Measurements from ENCODE around the gene TMEFF1.
"Not testable (repeated sequence)": the region's sequence is repeated elsewhere in the genome, so short reads cannot be mapped to it uniquely, and the experiment has no call there.

Gene TMEFF1

DNA sequence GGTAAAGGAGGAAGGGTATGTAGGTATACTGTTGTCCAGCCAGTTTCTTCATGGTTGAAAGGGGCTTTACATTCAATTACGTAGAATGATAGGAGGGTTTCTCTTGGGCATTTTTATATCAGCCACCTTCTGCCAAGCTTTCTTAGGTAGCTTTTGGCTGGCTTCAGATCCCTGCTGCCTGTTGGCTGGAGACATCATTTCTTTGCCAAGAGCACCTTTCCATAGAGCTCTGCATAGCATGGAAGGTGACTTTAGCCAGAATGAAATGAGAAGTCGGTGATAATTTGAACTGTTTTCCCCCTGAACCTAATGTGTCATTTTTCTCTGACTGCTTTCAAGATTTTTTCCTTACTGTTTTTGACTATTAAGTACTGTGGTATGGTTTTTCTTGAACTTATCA is 26.9 kb downstream of the TMEFF1 start:
- H3K27me3 ChIP-seq (ENCODE audit: control insufficient read depth, insufficient read depth, low read length) = no peaks in the 10 kb centered on the region

DNA sequence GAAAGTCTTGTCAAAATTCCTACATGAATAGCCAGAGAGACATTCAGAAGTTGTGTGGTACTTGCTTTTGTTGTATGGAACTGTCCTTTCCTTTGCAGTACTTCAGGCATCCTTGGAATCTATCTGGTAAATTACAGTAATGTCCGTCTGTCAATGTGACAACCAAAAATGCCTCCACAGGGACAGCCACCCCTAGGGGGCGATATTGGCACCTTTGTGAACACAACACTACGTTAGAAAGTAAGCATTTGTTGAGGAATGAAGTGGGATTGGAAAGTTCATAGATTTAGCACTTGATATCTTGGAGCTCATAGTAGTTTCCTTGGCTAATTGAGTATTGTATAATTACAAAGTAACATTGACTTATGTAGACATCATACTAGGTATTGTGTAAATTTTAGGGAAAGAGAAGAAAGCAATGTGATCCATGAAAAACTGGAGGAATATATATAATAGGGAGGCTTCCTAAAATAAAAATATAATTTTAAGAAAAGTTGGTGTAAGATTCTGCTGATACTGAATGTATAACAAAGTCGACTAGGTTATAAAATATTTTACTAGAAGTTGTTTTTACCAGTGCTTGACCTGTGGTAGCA is 32.7 kb downstream of the TMEFF1 start:
- H3K4me2 ChIP-seq (ENCODE audit: low read length) = no peak overlapping the region
- no peaks in the 10 kb centered on the region for H3K9me3 ChIP-seq (replicated peaks; ENCODE audit: low read length)
- H3K4me3 ChIP-seq (ENCODE audit: low read length) = no peak overlapping the region
- no peak overlapping the region for H3K9ac ChIP-seq (ENCODE audit: low read depth, low read length)
- no peaks in the 10 kb centered on the region for H3K4me1 ChIP-seq (ENCODE audit: control insufficient read depth, insufficient read depth, low read length)
- no peaks in the 10 kb centered on the region for H3K27me3 ChIP-seq (ENCODE audit: control insufficient read depth, insufficient read depth, low read length)
- no peaks in the 10 kb centered on the region for H3K36me3 ChIP-seq (ENCODE audit: insufficient read depth, low read length)

More for the DNA sequence above, 26.9 kb downstream of the TMEFF1 start:
- Histone ChIP-seq H3K9me3 (replicated peaks; ENCODE audit: low read length) (no peaks in the 10 kb centered on the region), H3K4me3 (ENCODE audit: low read length) (no peak overlapping the region), H3K4me1 (ENCODE audit: control insufficient read depth, insufficient read depth, low read length) (no peaks in the 10 kb centered on the region), H3K9ac (ENCODE audit: low read depth, low read length) (no peak overlapping the region), H3K36me3 (ENCODE audit: insufficient read depth, low read length) (no peaks in the 10 kb centered on the region), H3K4me2 (ENCODE audit: low read length) (no peak overlapping the region)

DNA sequence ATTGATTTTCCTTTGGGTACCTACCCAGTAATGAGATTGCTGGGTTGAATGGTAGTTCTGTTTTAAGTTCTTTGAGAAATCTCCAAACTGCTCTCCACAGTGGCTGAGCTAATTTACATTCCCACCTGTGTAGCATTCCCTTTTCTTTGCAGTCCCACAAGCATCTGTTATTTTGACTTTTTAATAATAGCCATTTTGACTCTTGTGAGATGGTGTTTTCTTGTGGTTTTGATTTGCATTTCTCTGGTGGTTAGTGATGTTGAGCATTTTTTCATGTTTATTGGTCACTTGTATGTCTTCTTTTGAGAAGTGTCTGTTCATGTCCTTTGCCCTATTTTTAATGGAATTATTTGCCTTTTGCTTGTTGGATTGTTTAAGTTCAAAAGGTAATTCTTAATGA is 34.4 kb downstream of the TMEFF1 start:
- not testable (repeated sequence) for H3K9me3 ChIP-seq (replicated peaks; ENCODE audit: low read length); H3K36me3 ChIP-seq (ENCODE audit: insufficient read depth, low read length); H3K4me1 ChIP-seq (ENCODE audit: control insufficient read depth, insufficient read depth, low read length); H3K27me3 ChIP-seq (ENCODE audit: control insufficient read depth, insufficient read depth, low read length); H3K4me3 ChIP-seq (ENCODE audit: low read length); H3K9ac ChIP-seq (ENCODE audit: low read depth, low read length); H3K4me2 ChIP-seq (ENCODE audit: low read length)

DNA sequence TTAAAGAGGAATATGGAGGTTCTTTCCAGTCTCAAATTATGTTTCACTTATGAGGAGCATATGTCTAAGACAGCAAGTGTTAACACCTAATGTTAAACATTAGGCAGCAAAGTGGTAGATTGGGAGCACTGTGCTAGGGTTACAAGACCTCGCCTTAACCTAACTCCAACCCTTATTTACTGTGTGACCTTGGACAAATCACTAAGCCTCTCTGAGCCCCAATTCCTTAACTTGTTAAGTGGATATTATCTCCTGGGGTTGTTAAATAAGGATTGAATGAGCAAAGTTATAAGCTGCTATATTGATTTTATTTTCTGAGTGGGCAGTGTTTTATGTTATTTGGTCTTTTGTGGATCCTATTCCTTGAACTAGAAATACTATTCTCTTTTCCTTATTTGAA is 38.3 kb downstream of the TMEFF1 start:
- Histone ChIP-seq H3K27me3 (ENCODE audit: control insufficient read depth, insufficient read depth, low read length) (no peaks in the 10 kb centered on the region), H3K9me3 (replicated peaks; ENCODE audit: low read length) (no peaks in the 10 kb centered on the region), H3K4me2 (ENCODE audit: low read length) (no peak overlapping the region), H3K9ac (ENCODE audit: low read depth, low read length) (no peak overlapping the region), H3K36me3 (ENCODE audit: insufficient read depth, low read length) (no peaks in the 10 kb centered on the region), H3K4me3 (ENCODE audit: low read length) (no peak overlapping the region), H3K4me1 (ENCODE audit: control insufficient read depth, insufficient read depth, low read length) (no peaks in the 10 kb centered on the region)

DNA sequence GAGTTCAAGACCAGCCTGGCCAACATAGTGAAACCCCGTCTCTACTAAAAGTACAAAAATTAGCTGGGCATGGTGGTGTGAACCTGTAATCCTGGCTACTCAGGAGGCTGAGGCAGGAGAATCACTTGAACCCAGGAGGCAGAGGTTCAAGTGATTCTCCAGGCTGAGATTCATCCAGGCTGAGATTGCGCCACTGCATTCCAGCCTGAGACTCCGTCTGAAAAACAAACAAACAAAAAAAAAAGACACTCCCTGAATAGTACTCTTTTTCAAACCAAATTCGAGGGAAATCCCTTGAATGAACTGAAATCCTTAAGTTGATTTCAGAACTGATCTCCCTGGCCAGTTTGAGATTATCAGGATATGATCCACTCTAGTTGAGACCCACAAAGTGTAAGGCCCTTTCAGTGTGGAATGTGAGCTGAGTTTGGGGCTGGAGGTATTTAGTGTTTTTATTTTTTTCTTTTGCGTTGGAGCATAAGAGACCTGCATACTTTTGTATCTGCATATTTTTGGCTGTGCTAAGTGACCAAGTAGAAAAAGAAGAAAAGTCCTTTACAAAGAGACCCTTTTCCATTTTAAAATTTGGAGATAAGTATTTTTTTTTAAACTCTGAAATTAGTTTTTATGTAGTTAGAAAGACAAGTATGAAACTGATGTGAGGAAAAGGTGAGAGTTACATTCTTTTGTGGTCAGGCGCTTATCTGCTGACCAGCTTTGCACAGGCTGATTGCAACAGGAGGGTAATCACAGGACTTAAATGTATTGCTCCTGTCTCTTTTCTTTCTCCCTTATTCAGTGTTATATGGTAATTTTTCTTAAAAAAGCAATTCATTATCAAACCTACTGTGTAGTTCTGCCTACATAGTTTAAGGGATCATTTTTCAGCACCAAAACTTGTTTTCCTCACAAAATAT is 42.9 kb downstream of the TMEFF1 start:
- Histone ChIP-seq H3K9ac (ENCODE audit: low read depth, low read length) (no peak overlapping the region), H3K4me2 (ENCODE audit: low read length) (no peak overlapping the region), H3K4me1 (ENCODE audit: control insufficient read depth, insufficient read depth, low read length) (no peaks in the 10 kb centered on the region), H3K9me3 (replicated peaks; ENCODE audit: low read length) (no peaks in the 10 kb centered on the region), H3K36me3 (ENCODE audit: insufficient read depth, low read length) (no peaks in the 10 kb centered on the region), H3K27me3 (ENCODE audit: control insufficient read depth, insufficient read depth, low read length) (no peaks in the 10 kb centered on the region), H3K4me3 (ENCODE audit: low read length) (no peak overlapping the region)

DNA sequence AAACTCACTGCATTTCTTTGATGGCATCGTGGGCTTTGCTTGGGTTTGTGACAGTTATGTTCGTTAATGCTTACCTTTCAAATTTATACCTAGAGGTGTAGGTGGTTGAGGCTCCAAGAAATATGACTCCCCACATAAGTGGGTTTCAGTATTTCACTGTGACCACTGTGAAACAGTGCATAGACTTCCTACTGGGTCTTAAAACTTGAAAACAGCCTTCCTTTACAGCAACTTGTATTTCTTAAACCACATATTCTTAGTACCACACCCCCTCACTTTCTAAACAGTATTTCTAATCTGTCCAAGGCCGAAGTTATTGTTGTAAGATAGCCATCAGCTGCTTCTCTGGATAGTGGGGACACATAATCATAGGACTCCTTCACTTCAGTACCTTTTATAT is 48.3 kb downstream of the TMEFF1 start:
- no peak overlapping the region for H3K4me2 ChIP-seq (ENCODE audit: low read length)
- H3K4me3 ChIP-seq (ENCODE audit: low read length) = no peak overlapping the region

DNA sequence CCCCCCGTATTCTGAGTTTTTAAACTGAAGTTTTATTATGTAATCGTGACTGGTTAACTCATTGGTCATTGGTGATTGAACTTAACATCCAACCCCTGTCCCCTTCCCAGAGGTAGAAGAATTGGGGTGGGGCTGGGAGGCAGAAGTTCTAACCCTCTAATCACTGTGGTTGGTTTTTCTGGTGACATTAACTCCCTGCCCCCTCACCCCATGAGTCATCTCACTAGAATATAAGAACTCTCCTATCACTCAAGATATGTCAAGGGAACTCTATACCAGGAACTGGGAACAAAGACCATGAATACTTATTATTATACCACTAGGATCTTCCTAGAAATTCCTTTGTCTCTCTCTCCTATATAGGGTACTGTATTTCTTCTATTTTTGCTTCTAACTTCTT is 52.6 kb downstream of the TMEFF1 start:
- H3K4me2 ChIP-seq (ENCODE audit: low read length) = no peak overlapping the region
- no peaks in the 10 kb centered on the region for H3K36me3 ChIP-seq (ENCODE audit: insufficient read depth, low read length)
- no peaks in the 10 kb centered on the region for H3K9me3 ChIP-seq (replicated peaks; ENCODE audit: low read length)
- H3K4me3 ChIP-seq (ENCODE audit: low read length) = no peak overlapping the region
- H3K4me1 ChIP-seq (ENCODE audit: control insufficient read depth, insufficient read depth, low read length) = peaks cover 5% of the 10 kb centered on the region
- H3K9ac ChIP-seq (ENCODE audit: low read depth, low read length) = no peak overlapping the region
- H3K27me3 ChIP-seq (ENCODE audit: control insufficient read depth, insufficient read depth, low read length) = no peaks in the 10 kb centered on the region

More for the DNA sequence above, 48.3 kb downstream of the TMEFF1 start:
- Histone ChIP-seq H3K27me3 (ENCODE audit: control insufficient read depth, insufficient read depth, low read length) (no peaks in the 10 kb centered on the region), H3K9me3 (replicated peaks; ENCODE audit: low read length) (no peaks in the 10 kb centered on the region), H3K4me1 (ENCODE audit: control insufficient read depth, insufficient read depth, low read length) (peaks cover 5% of the 10 kb centered on the region), H3K36me3 (ENCODE audit: insufficient read depth, low read length) (no peaks in the 10 kb centered on the region), H3K9ac (ENCODE audit: low read depth, low read length) (no peak overlapping the region)

DNA sequence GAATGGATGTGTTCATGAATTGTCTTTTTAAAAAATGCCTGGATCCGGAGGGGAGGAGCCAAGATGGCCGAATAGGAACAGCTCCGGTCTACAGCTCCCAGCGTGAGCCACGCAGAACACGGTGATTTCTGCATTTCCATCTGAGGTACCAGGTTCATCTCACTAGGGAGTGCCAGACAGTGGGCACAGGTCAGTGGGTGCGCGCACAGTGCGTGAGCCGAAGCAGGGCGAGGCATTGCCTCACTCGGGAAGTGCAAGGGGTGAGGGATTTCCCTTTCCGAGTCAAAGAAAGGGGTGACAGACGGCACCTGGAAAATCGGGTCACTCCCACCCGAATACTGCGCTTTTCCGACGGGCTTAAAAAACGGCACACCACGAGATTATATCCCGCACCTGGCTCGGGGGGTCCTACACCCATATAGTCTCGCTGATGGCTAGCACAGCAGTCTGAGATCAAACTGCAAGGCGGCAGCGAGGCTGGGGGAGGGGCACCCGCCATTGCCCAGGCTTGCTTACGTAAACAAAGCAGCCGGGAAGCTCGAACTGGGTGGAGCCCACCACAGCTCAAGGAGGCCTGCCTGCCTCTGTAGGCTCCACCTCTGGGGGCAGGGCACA is 54.3 kb downstream of the TMEFF1 start:
- not testable (repeated sequence) for H3K4me1 ChIP-seq (ENCODE audit: control insufficient read depth, insufficient read depth, low read length); H3K9ac ChIP-seq (ENCODE audit: low read depth, low read length); H3K9me3 ChIP-seq (replicated peaks; ENCODE audit: low read length); H3K4me2 ChIP-seq (ENCODE audit: low read length); H3K27me3 ChIP-seq (ENCODE audit: control insufficient read depth, insufficient read depth, low read length); H3K36me3 ChIP-seq (ENCODE audit: insufficient read depth, low read length); H3K4me3 ChIP-seq (ENCODE audit: low read length)

DNA sequence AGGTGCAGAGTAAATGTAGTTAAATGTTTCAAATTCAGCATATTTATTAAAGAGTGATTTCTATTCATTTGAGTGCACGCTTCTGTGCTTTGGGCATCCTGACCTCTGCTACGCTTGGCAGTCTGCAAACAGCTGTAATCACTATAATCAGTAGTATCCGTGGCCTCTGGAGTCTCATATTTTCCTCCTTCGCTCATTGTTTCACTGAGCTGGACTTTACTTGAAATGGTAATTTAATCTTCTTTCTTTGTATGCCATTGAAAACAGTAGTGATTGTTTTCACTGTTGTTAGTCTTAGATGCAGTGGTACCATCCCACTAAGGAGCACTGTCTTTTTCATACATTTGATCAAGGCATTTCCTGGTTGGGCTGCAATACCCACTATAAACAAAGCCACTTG is 61.5 kb downstream of the TMEFF1 start:
- no peaks in the 10 kb centered on the region for H3K9me3 ChIP-seq (replicated peaks; ENCODE audit: low read length)
- H3K27me3 ChIP-seq (ENCODE audit: control insufficient read depth, insufficient read depth, low read length) = no peaks in the 10 kb centered on the region
- H3K36me3 ChIP-seq (ENCODE audit: insufficient read depth, low read length) = no peaks in the 10 kb centered on the region
- no peak overlapping the region for H3K9ac ChIP-seq (ENCODE audit: low read depth, low read length)
- no peak overlapping the region for H3K4me2 ChIP-seq (ENCODE audit: low read length)
- no peaks in the 10 kb centered on the region for H3K4me1 ChIP-seq (ENCODE audit: control insufficient read depth, insufficient read depth, low read length)
- no peak overlapping the region for H3K4me3 ChIP-seq (ENCODE audit: low read length)

DNA sequence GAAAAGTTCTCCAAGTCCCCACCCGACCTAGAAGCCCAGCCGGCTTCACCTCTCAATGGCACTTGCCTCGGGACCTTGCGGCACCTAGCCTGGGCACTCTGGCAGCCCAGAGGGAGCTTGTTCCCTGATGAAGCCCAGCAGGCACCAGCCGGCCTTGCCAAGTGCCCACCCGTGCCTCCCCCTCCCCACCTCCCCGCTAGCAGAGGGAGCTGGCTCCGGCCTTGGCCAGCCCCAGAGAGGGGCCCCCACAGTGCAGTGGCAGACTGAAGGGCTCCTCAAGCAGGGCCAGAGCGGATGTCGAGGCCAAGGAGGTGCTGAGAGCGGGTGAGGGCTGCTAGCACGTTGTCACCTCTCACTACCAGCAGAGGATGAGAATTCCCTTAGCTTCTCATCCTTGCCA is 67.4 kb downstream of the TMEFF1 start:
- H3K27me3 ChIP-seq (ENCODE audit: control insufficient read depth, insufficient read depth, low read length) = no peaks in the 10 kb centered on the region
- no peak overlapping the region for H3K9ac ChIP-seq (ENCODE audit: low read depth, low read length)
- H3K36me3 ChIP-seq (ENCODE audit: insufficient read depth, low read length) = no peaks in the 10 kb centered on the region
- no peaks in the 10 kb centered on the region for H3K9me3 ChIP-seq (replicated peaks; ENCODE audit: low read length)
- no peak overlapping the region for H3K4me2 ChIP-seq (ENCODE audit: low read length)
- H3K4me1 ChIP-seq (ENCODE audit: control insufficient read depth, insufficient read depth, low read length) = no peaks in the 10 kb centered on the region
- no peak overlapping the region for H3K4me3 ChIP-seq (ENCODE audit: low read length)

DNA sequence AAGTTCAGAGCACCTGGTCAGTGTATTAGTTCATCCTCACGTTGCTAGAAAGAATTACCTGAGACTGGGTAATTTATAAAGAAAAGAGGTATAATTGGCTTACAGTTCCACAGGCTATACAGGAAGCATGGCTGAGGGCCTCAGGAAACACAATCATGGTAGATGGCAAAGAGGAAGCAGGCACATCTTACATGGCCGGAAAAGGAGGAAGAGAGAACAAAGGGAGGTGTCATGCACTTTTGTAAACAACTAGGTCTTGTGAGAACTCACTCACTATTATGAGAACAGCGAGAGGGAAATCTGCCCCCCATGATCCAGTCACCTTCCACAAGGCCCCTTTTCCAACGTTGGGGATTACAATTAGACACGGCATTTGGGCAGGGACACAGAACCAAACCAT is 76.1 kb downstream of the TMEFF1 start:
- Histone ChIP-seq H3K36me3 (ENCODE audit: insufficient read depth, low read length) (no peaks in the 10 kb centered on the region), H3K9me3 (replicated peaks; ENCODE audit: low read length) (no peaks in the 10 kb centered on the region), H3K4me3 (ENCODE audit: low read length) (no peak overlapping the region), H3K4me1 (ENCODE audit: control insufficient read depth, insufficient read depth, low read length) (no peaks in the 10 kb centered on the region), H3K27me3 (ENCODE audit: control insufficient read depth, insufficient read depth, low read length) (no peaks in the 10 kb centered on the region), H3K9ac (ENCODE audit: low read depth, low read length) (no peak overlapping the region), H3K4me2 (ENCODE audit: low read length) (no peak overlapping the region)

Data from skeletal muscle satellite cell (primary cell).